H1 (cell line): Measurements from ENCODE around the gene CEACAM1. TPM values are rescaled to one million over a fixed set of nuclear protein-coding genes. Genes with fewer than 3 reads are reported as not detected.

ENCODE experiments used
- ASH2L ChIP-seq: fragments of 200-600, 300-600 bp; sonication (generic); IDR thresholded peaks from one replicate; pipeline ENCODE4 v1.7.1; 2017; ENCODE audit warnings: low read length
- SIN3A ChIP-seq, 2 experiments: IDR thresholded peaks in 1 of 2; conservative IDR thresholded peaks in 1 of 2; 2 replicates each; pipeline ENCODE4 v1.6.1; 2011 to 2012; ENCODE audit warnings: low read length in 2 of 2, improper control_type of control experiment in 1 of 2, low read depth in 1 of 2, mild to moderate bottlenecking in 1 of 2
- ZNF274 ChIP-seq: IDR thresholded peaks from 2 replicates; pipeline ENCODE4 v1.7.0; 2012; ENCODE audit warnings: low read length, borderline replicate concordance; ENCODE audit errors: extremely low read depth
- polyA plus RNA-seq, 7 experiments: library from polyadenylated mRNA; depleted of rRNA in 3 of 7; stranded (reverse) in 5 of 7; unstranded in 2 of 7; fragments of >200 nt in 5 of 7; fragments of 200-250 nt in 2 of 7; gene quantifications; 1 replicate in 5 of 7; 2 replicates in 1 of 7; 4 replicates in 1 of 7; pipeline versions ENCODE4 v1.2.1 to v1.2.3, GENCODE V29; 2011 to 2013; ENCODE audit warnings: missing spikeins in 2 of 7, mixed read lengths in 2 of 7
- total RNA-seq: library from RNA; stranded (reverse); fragmentation: NEBNext Ultra II Directional; extraction: Animal tissue kit (Norgen Biotek cat#: 25700); gene quantifications from 2 replicates; pipeline ENCODE4 v1.2.1, GENCODE V29; 2021

The CEACAM1 gene
- total and polyA plus RNA-seq, 2 of the 8 experiments (the other 6 are each of a cell fraction or from before 2014, with no cell fraction given), result 1.8 to 3.6 TPM

GRCh38 chr19:42495663-42496062 lies 32.6 kb downstream of the CEACAM1 start (continued):
- TF ChIP-seq SIN3A (conservative IDR thresholded peaks at IDR 0.05 in 1 of 2, IDR thresholded peaks at IDR 0.05 in 1 of 2; ENCODE audit: low read depth in 1 of 2, low read length in 2 of 2), result no peak
- TF ChIP-seq ZNF274, result no peak
- no peak for TF ChIP-seq ASH2L
